H9 (cell line): Measurements from ENCODE around the gene CASK. TPM values are rescaled to one million over a fixed set of nuclear protein-coding genes. Genes with fewer than 3 reads are reported as not detected.

ENCODE experiments used
- DNase-seq: peaks from one replicate; pipeline ENCODE4 v3.0.0-alpha.2; 2017
- H2AFZ ChIP-seq: one replicate; pipeline ENCODE4 v1.6.1; 2013; ENCODE audit warnings: mild to moderate bottlenecking, low read length, control low read depth, moderate library complexity
- H2AK5ac ChIP-seq: 2 replicates; pipeline ENCODE4 v1.6.1; 2013; ENCODE audit warnings: low read length, control low read depth, mixed read lengths; ENCODE audit not compliant: insufficient read length
- H2BK120ac ChIP-seq: one replicate; pipeline ENCODE4 v1.6.1; 2013; ENCODE audit warnings: low read depth, mild to moderate bottlenecking, low read length, control low read depth, inconsistent platforms; ENCODE audit not compliant: poor library complexity, severe bottlenecking
- H2BK12ac ChIP-seq: 2 replicates; pipeline ENCODE4 v1.6.1; 2013; ENCODE audit warnings: low read length, control low read depth, mixed read lengths, low read depth; ENCODE audit not compliant: insufficient read length
- H2BK15ac ChIP-seq: 2 replicates; pipeline ENCODE4 v1.6.1; 2013; ENCODE audit warnings: low read depth, low read length, control low read depth
- H2BK20ac ChIP-seq: one replicate; pipeline ENCODE4 v1.6.1; 2013; ENCODE audit warnings: low read depth, mild to moderate bottlenecking, low read length, control low read depth, inconsistent platforms; ENCODE audit not compliant: poor library complexity, severe bottlenecking
- H2BK5ac ChIP-seq: 2 replicates; pipeline ENCODE4 v1.6.1; 2013; ENCODE audit warnings: low read length, control low read depth, mixed read lengths; ENCODE audit not compliant: insufficient read length
- H3K14ac ChIP-seq: 2 replicates; pipeline ENCODE4 v1.6.1; 2013; ENCODE audit warnings: low read length, control low read depth; ENCODE audit not compliant: insufficient read depth
- H3K18ac ChIP-seq: 2 replicates; pipeline ENCODE4 v1.6.1; 2013; ENCODE audit warnings: low read depth, mild to moderate bottlenecking, mixed read lengths, low read length, control low read depth; ENCODE audit not compliant: insufficient read length
- H3K23ac ChIP-seq: 2 replicates; pipeline ENCODE4 v1.6.1; 2013; ENCODE audit warnings: low read length, control low read depth, mixed read lengths, low read depth; ENCODE audit not compliant: insufficient read length
- H3K23me2 ChIP-seq: 2 replicates; pipeline ENCODE4 v1.6.1; 2013; ENCODE audit warnings: low read depth, mild to moderate bottlenecking, mixed read lengths, low read length, control low read depth; ENCODE audit not compliant: insufficient read length, poor library complexity, severe bottlenecking
- H3K27ac ChIP-seq: 2 replicates; pipeline ENCODE4 v1.5.1; 2013; ENCODE audit warnings: low read length, control low read depth, mixed read lengths, low read depth; ENCODE audit not compliant: insufficient read length
- H3K27me3 ChIP-seq: 2 replicates; pipeline ENCODE4 v1.6.1; 2013; ENCODE audit warnings: low read length, control low read depth, inconsistent platforms; ENCODE audit not compliant: insufficient read depth
- H3K4ac ChIP-seq: 2 replicates; pipeline ENCODE4 v1.6.1; 2013; ENCODE audit warnings: low read depth, mild to moderate bottlenecking, control low read depth, inconsistent platforms, low read length, moderate library complexity
- H3K4me1 ChIP-seq: 2 replicates; pipeline ENCODE4 v1.6.1; 2013; ENCODE audit warnings: low read length, control low read depth, inconsistent platforms; ENCODE audit not compliant: insufficient read depth
- H3K4me2 ChIP-seq: 2 replicates; pipeline ENCODE4 v1.6.1; 2013; ENCODE audit warnings: low read length, control low read depth, mixed read lengths; ENCODE audit not compliant: insufficient read length, insufficient read depth
- H3K56ac ChIP-seq: 2 replicates; pipeline ENCODE4 v1.6.1; 2013; ENCODE audit warnings: low read depth, mild to moderate bottlenecking, mixed read lengths, low read length, control low read depth; ENCODE audit not compliant: insufficient read length
- H3K79me1 ChIP-seq: 2 replicates; pipeline ENCODE4 v1.6.1; 2013; ENCODE audit warnings: low read depth, mild to moderate bottlenecking, moderate library complexity, low read length, control low read depth, inconsistent platforms; ENCODE audit not compliant: insufficient read depth, poor library complexity, severe bottlenecking
- H3K79me2 ChIP-seq: 2 replicates; pipeline ENCODE4 v1.6.1; 2013; ENCODE audit warnings: low read length, control low read depth, inconsistent platforms; ENCODE audit not compliant: insufficient read depth
- H3K9ac ChIP-seq: 2 replicates; pipeline ENCODE4 v1.6.1; 2013; ENCODE audit warnings: low read length, control low read depth, mixed read lengths; ENCODE audit not compliant: insufficient read length; ENCODE audit errors: extremely low read depth
- H3K9me3 ChIP-seq: one replicate; pipeline ENCODE4 v1.6.1; 2013; ENCODE audit warnings: low read depth, low read length, inconsistent platforms; ENCODE audit not compliant: control insufficient read depth
- H3T11ph ChIP-seq: one replicate; pipeline ENCODE4 v1.6.1; 2013; ENCODE audit warnings: mild to moderate bottlenecking, low read length, control low read depth, inconsistent platforms
- H4K20me1 ChIP-seq: one replicate; pipeline ENCODE4 v1.6.1; 2013; ENCODE audit not compliant: control insufficient read depth, insufficient read length, insufficient read depth
- H4K5ac ChIP-seq: 2 replicates; pipeline ENCODE4 v1.6.1; 2013; ENCODE audit warnings: low read depth, mild to moderate bottlenecking, mixed read lengths, low read length, control low read depth; ENCODE audit not compliant: insufficient read length
- H4K8ac ChIP-seq: replicated peaks from 2 replicates; pipeline ENCODE4 v1.6.1; 2013; ENCODE audit warnings: low read length, control low read depth, mixed read lengths, low read depth; ENCODE audit not compliant: insufficient read length
- H4K91ac ChIP-seq: 2 replicates; pipeline ENCODE4 v1.6.1; 2013; ENCODE audit warnings: low read depth, mild to moderate bottlenecking, moderate library complexity, mixed read lengths, low read length, control low read depth; ENCODE audit not compliant: insufficient read length
- H3K27ac Mint-ChIP-seq, 3 experiments: 2 replicates in 2 of 3; 3 replicates in 1 of 3; pipeline ENCODE4 v1.8.0; 2020 to 2021; ENCODE audit warnings: mixed read lengths in 3 of 3, mild to moderate bottlenecking in 1 of 3, moderate library complexity in 1 of 3
- H3K27me3 Mint-ChIP-seq: 2 replicates; pipeline ENCODE4 v1.8.0; 2021; ENCODE audit warnings: low read depth, mild to moderate bottlenecking, moderate library complexity, mixed read lengths
- H3K36me3 Mint-ChIP-seq, 3 experiments: 2 replicates in 2 of 3; 3 replicates in 1 of 3; pipeline ENCODE4 v1.8.0; 2020 to 2021; ENCODE audit warnings: low read depth in 3 of 3, mixed read lengths in 3 of 3; ENCODE audit not compliant: insufficient read depth in 1 of 3
- H3K4me1 Mint-ChIP-seq, 2 experiments: 2 replicates each; pipeline ENCODE4 v1.8.0; 2020; ENCODE audit warnings: mixed read lengths in 2 of 2
- H3K4me3 Mint-ChIP-seq, 2 experiments: 2 replicates in 1 of 2; 3 replicates in 1 of 2; pipeline ENCODE4 v1.8.0; 2020 to 2021; ENCODE audit warnings: mild to moderate bottlenecking in 2 of 2, mixed read lengths in 2 of 2, moderate library complexity in 1 of 2
- H3K9me3 Mint-ChIP-seq, 2 experiments: 2 replicates in 1 of 2; 3 replicates in 1 of 2; pipeline ENCODE4 v1.8.0; 2020; ENCODE audit warnings: mild to moderate bottlenecking in 2 of 2, mixed read lengths in 2 of 2, moderate library complexity in 1 of 2
- CTCF ChIP-seq: fragments of 200-600 bp; sonication (generic); conservative IDR thresholded peaks from 3 replicates; pipeline ENCODE4 v1.8.0; 2021; ENCODE audit warnings: antibody characterized with exemption, mild to moderate bottlenecking
- WGBS: extraction: QIAGEN DNeasy Blood & Tissue Kit; methylation state at CpG from one replicate; pipeline ENCODE4 v1.1.7; 2013; ENCODE audit warnings: missing lambda C conversion rate, low lambda C conversion rate, mixed read lengths; ENCODE audit not compliant: insufficient read length; ENCODE audit errors: extremely low coverage; 5-methylcytosine and 5-hydroxymethylcytosine counted together
- total RNA-seq: library from RNA; stranded (reverse); gene quantifications from 2 replicates; pipeline ENCODE4 v1.2.1, GENCODE V29; 2021

CASK gene
- total RNA-seq, 1 experiment from 2014 or later, result 44.1 TPM

- Histone ChIP-seq H3K9me3 (no peaks in the 10 kb centered on the region), H3K23ac (no peak overlapping the region), H4K8ac (no peak overlapping the region), H3K79me2 (no peaks in the 10 kb centered on the region), H3K4ac (no peak overlapping the region), H4K91ac (no peak overlapping the region), H3K4me1 (no peaks in the 10 kb centered on the region), H4K20me1 (no peaks in the 10 kb centered on the region), H2BK15ac (no peak overlapping the region), H2BK12ac (no peak overlapping the region), H3T11ph (no peak overlapping the region), H4K5ac (no peak overlapping the region), H2BK20ac (no peak overlapping the region), H3K18ac (no peak overlapping the region), H2AK5ac (no peak overlapping the region), H2BK5ac (no peak overlapping the region), H3K23me2 (no peaks in the 10 kb centered on the region), H3K4me2 (no peak overlapping the region), H2BK120ac (no peak overlapping the region), H3K27ac (no peak overlapping the region), H3K9ac (no peak overlapping the region), H3K79me1 (no peaks in the 10 kb centered on the region), H3K56ac (no peak overlapping the region), H2AFZ (no peak overlapping the region), H3K14ac (no peak overlapping the region), H3K27me3 (no peaks in the 10 kb centered on the region)
- Mint-ChIP-seq H3K27ac (no peak overlapping the region), H3K36me3 (peaks cover 52 to 74% (median 62%) of the 10 kb centered on the region in 3 experiments), H3K4me1 (no peaks in the 10 kb centered on the region), H3K27me3 (no peaks in the 10 kb centered on the region; the same call in 1 of the 2 replicates), H3K9me3 (peaks cover 62 to 63% of the 10 kb centered on the region in 2 experiments), H3K4me3 (no peak overlapping the region)
- no peak for TF ChIP-seq CTCF
- DNase-seq, result no peak
- no CpG with 5 or more reads among the region's 2 CpGs for WGBS
Measured at GRCh38 chrX:41846714-41847113, 76.6 kb downstream of the CASK start.
